WERI-Rb-1 (cell line): ENCODE results near the gene AFF1.

Source experiments
- DNase-seq: peaks from one replicate; pipeline ENCODE4 v3.0.0-alpha.2; 2020
- H3K27ac ChIP-seq: fragments of 250-450 bp; sonication (Bioruptor Pico); 2 replicates; pipeline ENCODE4 v1.5.1; 2020; ENCODE audit warnings: mild to moderate bottlenecking, moderate library complexity
- H3K27me3 ChIP-seq: fragments of 250-450 bp; sonication (Bioruptor Pico); 2 replicates; pipeline ENCODE4 v1.5.1; 2021; ENCODE audit warnings: mild to moderate bottlenecking, low read depth, moderate library complexity; ENCODE audit not compliant: insufficient read depth, severe bottlenecking
- H3K36me3 ChIP-seq: fragments of 250-450 bp; sonication (Bioruptor Pico); 2 replicates; pipeline ENCODE4 v1.5.1; 2020; ENCODE audit warnings: mild to moderate bottlenecking, moderate library complexity
- H3K4me3 ChIP-seq: 2 replicates; pipeline ENCODE4 v1.5.1; 2011; ENCODE audit warnings: low read depth, mild to moderate bottlenecking, control low read depth, low read length
- H3K9me3 ChIP-seq: fragments of 250-450 bp; sonication (Bioruptor Pico); 2 replicates; pipeline ENCODE4 v1.5.1; 2021; ENCODE audit warnings: mild to moderate bottlenecking, moderate library complexity; ENCODE audit not compliant: severe bottlenecking
- CTCF ChIP-seq: IDR thresholded peaks from 2 replicates; pipeline ENCODE4 v1.5.1; 2011; ENCODE audit warnings: low read depth, mild to moderate bottlenecking, control low read depth, inconsistent platforms, low read length

Gene AFF1

DNA sequence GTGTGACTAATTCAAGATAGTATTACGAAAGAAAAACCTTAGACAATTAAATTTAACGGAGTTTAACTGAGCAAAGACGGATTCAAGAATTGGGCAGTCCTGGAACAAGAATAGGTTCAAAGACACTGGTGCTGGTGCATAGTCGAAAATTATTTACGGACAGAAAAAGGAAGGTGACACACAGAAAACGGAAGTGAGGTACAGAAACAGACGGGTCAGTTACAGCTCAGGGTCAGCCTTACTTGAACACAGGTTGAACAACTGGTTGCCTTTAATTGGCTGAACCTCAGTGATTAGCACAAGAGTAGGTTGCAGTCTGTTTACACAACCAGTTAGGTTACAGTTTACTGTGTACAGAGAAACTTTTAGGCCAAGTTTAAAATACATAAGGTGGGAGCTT lies 254.1 kb downstream of the AFF1 start:
- Histone ChIP-seq H3K9me3 (no peaks in the 10 kb centered on the region), H3K4me3 (no peak overlapping the region), H3K27me3 (no peaks in the 10 kb centered on the region), H3K27ac (no peak overlapping the region), H3K36me3 (no peaks in the 10 kb centered on the region)
- TF ChIP-seq CTCF: no peak
- no peak for DNase-seq
